Esophagus squamous epithelium (tissue), 5 donors: Measurements from ENCODE around the gene CIITA. TPM values are rescaled to one million over a fixed set of nuclear protein-coding genes. Genes with fewer than 3 reads are reported as not detected.

Experiments used
- DNase-seq: peaks from one replicate; lab custom pipeline; 2025; lab: John Stamatoyannopoulos, UW
- H3K27ac ChIP-seq, 4 donors: fragments of 200-600 bp; sonication (generic); one replicate each; pipeline ENCODE4 v1.5.1; 2016 to 2019; ENCODE audit warnings: mild to moderate bottlenecking in 1 of 4
- H3K27me3 ChIP-seq, 4 donors: fragments of 200-600 bp; sonication (generic); 1 replicate in 3 of 4; 2 replicates in 1 of 4; pipeline versions ENCODE4 v1.5.1 to v1.6.0; 2017 to 2021; ENCODE audit warnings: antibody characterized with exemption in 1 of 4
- H3K36me3 ChIP-seq, 3 donors: fragments of 200-600 bp; sonication (generic); one replicate each; pipeline ENCODE4 v1.5.1; 2016 to 2019
- H3K4me1 ChIP-seq, 3 donors: fragments of 200-600 bp; sonication (generic); one replicate each; pipeline ENCODE4 v1.5.1; 2017 to 2019
- H3K4me3 ChIP-seq, 4 donors: fragments of 200-600 bp; sonication (generic); 1 replicate in 3 of 4; 2 replicates in 1 of 4; pipeline ENCODE4 v1.5.1; 2016 to 2019; ENCODE audit warnings: mild to moderate bottlenecking in 2 of 4, moderate library complexity in 1 of 4
- H3K9me3 ChIP-seq, 3 donors: fragments of 200-600 bp; sonication (generic); one replicate each; pipeline ENCODE4 v1.5.1; 2016 to 2019
- CTCF ChIP-seq, 6 experiments: fragments of 450-650 bp in 4 of 6; fragments of 200-600 bp in 2 of 6; sonication (generic) in 2 of 6; IDR thresholded peaks; one replicate each; pipeline ENCODE4 v1.5.1; 2016 to 2019; ENCODE audit warnings: antibody characterized with exemption in 6 of 6, mild to moderate bottlenecking in 4 of 6, moderate library complexity in 4 of 6
- POLR2A ChIP-seq, 4 donors: fragments of 450-650 bp; IDR thresholded peaks; one replicate each; pipeline ENCODE4 v1.6.1; 2017; ENCODE audit warnings: antibody characterized with exemption in 4 of 4, mild to moderate bottlenecking in 4 of 4, moderate library complexity in 3 of 4
- WGBS, 2 donors: methylation state at CpG; one replicate each; pipeline ENCODE4 v1.1.5; 2018; 5-methylcytosine and 5-hydroxymethylcytosine counted together
- intact Hi-C: fragments of 100-400 bp; cut with DNase I; formaldehyde crosslinking; loops from one replicate; pipeline ENCODE4 v1.15.0; 2022
- total RNA-seq, 4 donors: library from RNA; depleted of rRNA; stranded (reverse); fragments of >200 nt; gene quantifications; one replicate each; pipeline ENCODE4 v1.1.0, GENCODE V29; 2016
- donor health status: DM: yes; HTN: yes; CAD: no.

The CIITA gene
- total RNA-seq, 4 donors from 2014 or later, result 3.2 to 12.6 (median 5.7) TPM

- Histone ChIP-seq H3K4me1 (peaks cover 3 to 15% (median 5%) of the 10 kb centered on the region in 3 donors), H3K36me3 (no peaks in the 10 kb centered on the region), H3K4me3 (no peak overlapping the region), H3K9me3 (no peaks in the 10 kb centered on the region), H3K27me3 (no peaks in the 10 kb centered on the region), H3K27ac (no peak overlapping the region)
- WGBS, 2 donors, result 45% methylated on average over 4 of the region's 4 CpGs
- intact Hi-C loops, result no loop called here
- TF ChIP-seq CTCF (IDR thresholded peaks at IDR 0.05) (no peak), POLR2A (IDR thresholded peaks at IDR 0.05) (no peak)
- no peak for DNase-seq
Observed at GRCh38 chr16:10852286-10852685, 24.7 kb upstream of the CIITA start.

DNA sequence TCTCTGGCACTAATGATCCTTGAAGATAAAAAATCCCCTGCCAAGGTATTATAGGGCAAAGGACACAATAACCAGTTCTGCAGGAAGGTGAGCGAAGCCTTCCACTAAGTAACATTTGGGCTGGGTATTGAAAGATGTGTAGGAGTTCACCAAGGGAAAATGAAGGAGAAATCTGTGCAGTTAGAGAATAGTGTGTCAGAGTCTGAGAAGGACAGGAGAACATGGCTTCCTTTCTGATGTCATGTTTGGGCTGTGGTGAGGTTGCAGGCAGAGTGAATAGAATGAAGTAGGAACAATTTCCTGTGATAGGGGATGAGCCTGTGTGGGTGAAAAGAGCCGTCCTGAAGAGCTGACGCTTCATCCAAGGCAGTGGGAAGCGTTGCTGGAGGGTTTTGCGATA lies 24.1 kb upstream of the CIITA start:
- no peaks in the 10 kb centered on the region for H3K9me3 ChIP-seq
- no peak overlapping the region for H3K4me3 ChIP-seq
- no peaks in the 10 kb centered on the region for H3K27me3 ChIP-seq
- no peak for DNase-seq
- WGBS, 2 donors, result 70 to 82% methylated on average over 5 of the region's 5 CpGs
- no peak for TF ChIP-seq CTCF (IDR thresholded peaks at IDR 0.05)
- TF ChIP-seq POLR2A (IDR thresholded peaks at IDR 0.05), result no peak
- no peak overlapping the region for H3K27ac ChIP-seq
- intact Hi-C loops, result no loop called here
- H3K36me3 ChIP-seq, result no peaks in the 10 kb centered on the region
- peaks cover 3 to 14% (median 5%) of the 10 kb centered on the region in 3 donors for H3K4me1 ChIP-seq

- no peak for TF ChIP-seq POLR2A (IDR thresholded peaks at IDR 0.05)
- no peak for TF ChIP-seq CTCF (IDR thresholded peaks at IDR 0.05)
- Histone ChIP-seq H3K4me3 (no peak overlapping the region), H3K27ac (no peak overlapping the region), H3K36me3 (no peaks in the 10 kb centered on the region), H3K4me1 (peaks cover 3 to 14% (median 5%) of the 10 kb centered on the region in 3 donors), H3K27me3 (no peaks in the 10 kb centered on the region), H3K9me3 (no peaks in the 10 kb centered on the region)
- intact Hi-C loops, result no loop called here
- WGBS, 2 donors, result 89 to 100% methylated on average over 2 of the region's 2 CpGs
- DNase-seq, result no peak
Observed at GRCh38 chr16:10856042-10856441, 21.0 kb upstream of the CIITA start.

GRCh38 chr16:10858203-10858602 lies 18.8 kb upstream of the CIITA start:
- DNase-seq, result no peak
- intact Hi-C loops, result no loop called here
- Histone ChIP-seq H3K4me1 (peaks cover 0 to under 1% (median 0%) of the 10 kb centered on the region in 3 donors), H3K4me3 (no peak overlapping the region), H3K36me3 (no peaks in the 10 kb centered on the region), H3K9me3 (no peaks in the 10 kb centered on the region), H3K27me3 (no peaks in the 10 kb centered on the region), H3K27ac (no peak overlapping the region)
- WGBS, 2 donors, result 50 to 56% methylated on average over 1 of the region's 1 CpG
- TF ChIP-seq POLR2A (IDR thresholded peaks at IDR 0.05) (no peak), CTCF (IDR thresholded peaks at IDR 0.05) (no peak)

DNA sequence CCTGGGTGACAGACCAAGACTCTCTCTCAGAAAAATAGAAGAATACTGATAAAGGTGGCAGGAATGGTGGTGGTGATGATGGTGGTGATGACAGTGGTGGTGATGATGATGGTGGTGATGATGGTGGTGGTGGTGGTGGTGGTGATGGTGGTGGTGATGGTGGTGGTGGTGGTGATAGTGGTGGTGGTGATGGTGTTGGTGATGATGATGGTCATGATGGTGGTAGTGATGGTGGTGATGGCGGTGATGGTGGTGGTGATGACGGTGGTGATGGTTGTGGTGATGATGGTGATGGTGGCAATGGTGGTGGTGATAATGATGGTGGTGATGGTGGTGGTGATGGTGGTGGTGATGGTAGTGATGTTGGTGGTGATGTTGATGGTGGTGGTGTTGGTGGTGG lies 18.0 kb upstream of the CIITA start:
- Histone ChIP-seq H3K27ac (no peak overlapping the region), H3K4me1 (no peaks in the 10 kb centered on the region), H3K36me3 (no peaks in the 10 kb centered on the region), H3K27me3 (no peaks in the 10 kb centered on the region), H3K4me3 (no peak overlapping the region), H3K9me3 (no peaks in the 10 kb centered on the region)
- TF ChIP-seq POLR2A (IDR thresholded peaks at IDR 0.05) (no peak), CTCF (IDR thresholded peaks at IDR 0.05) (no peak)
- 44 to 71% methylated on average over 2 of the region's 2 CpGs for WGBS, 2 donors
- DNase-seq, result no peak
- intact Hi-C loops, result no loop called here
